Measurements from ENCODE around the gene PCYT1A.
A peak's percentile ranks its signal among the peaks of the same experiment; 100 is the strongest.
"Not testable (repeated sequence)": the region's sequence is repeated elsewhere in the genome, so short reads cannot be mapped to it uniquely, and the experiment has no call there.

PCYT1A gene

DNA sequence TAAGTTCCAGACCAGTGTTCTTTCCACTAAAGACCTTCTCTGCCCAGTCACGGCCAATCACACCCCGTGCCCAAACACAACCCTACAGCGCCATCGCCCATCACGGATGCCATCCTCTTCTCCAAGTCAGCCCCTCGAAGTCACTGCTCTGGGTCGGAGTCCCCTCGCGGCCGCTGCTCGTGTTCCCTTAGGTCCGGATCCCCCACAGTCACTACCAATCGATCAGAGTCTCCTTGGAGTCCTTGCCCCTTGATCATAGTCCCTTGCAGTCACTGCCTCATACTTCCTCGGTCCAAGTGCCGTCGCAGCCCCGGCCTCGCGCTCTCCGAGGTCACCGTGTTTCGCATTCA lies 461 bp downstream of the PCYT1A start:
- DNase-seq (ENCODE audit: low read depth in 2 of 2), result peak in 1 of 2 donors; percentile 8

DNA sequence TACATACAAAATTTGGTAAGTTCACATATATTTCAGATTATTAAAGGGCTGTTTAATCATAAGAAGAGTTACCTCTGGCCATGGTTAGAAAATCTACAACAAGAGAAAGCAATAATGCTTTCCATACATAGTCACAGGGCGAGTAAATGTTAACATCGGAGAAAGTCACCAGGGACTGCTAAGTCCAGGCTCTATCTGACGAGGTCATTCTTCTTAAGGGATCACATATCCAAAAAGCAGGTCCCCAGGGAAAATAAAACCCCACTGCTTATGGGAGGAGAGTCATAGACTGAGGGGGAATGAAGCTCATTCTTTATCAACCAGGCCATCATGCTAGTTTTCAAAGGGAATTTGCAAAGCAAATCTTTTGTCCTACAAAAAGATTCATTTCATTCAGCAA lies 3.1 kb downstream of the PCYT1A start:
- no peak for DNase-seq (ENCODE audit: low read depth in 2 of 2)

DNA sequence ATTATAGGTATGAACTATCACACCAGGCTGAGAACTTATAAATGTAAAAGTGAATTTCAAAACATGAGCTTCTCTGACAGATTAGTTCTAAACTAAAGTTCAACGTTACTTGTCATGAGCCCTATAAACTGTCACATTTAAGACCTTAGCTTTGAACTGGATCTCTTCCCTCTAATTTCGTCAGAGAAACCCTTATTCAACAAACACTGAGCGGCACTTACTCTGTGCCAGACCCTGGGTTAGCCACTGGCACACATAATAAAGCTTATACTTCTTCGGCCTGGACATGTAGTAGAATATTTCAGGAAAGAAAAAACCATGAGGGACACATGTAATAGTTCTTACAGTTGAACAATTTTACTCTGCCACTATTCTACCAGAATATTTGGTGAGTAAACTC lies 5.6 kb downstream of the PCYT1A start:
- DNase-seq (ENCODE audit: low read depth in 2 of 2), result no peak

DNA sequence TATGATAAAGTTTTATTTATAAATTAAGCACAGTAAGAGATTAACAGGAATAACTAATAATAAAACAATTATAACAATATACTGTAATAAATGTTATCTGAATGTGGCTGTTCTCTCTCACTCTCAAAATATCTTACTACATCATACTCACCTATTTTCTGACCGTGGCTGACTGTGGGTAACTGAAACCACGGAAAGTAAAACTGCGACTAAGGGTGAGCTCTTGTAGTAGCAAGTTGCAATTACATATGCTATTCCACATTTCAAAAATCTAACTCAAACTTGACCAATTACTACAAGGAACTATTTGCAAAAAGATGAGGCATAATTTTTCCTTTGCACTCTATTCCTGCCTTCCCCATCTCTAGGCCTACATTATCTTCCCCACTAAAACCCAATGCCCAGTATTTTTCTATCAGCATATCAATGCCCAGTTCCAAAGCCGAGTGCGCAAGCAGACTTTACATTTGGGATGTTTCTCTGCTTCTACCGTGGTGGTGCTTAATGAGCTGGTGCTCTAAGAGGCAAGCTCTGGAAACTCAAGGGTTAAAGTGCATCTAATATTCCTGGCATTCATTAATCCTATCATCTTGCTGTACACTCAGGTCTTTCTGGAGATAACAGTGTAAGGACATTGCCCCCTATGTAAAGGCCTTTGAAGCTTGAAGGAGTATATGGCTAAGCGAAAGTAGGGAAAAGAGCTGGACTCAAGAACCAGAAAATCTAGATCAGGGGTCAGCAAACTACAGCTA lies 6.7 kb downstream of the PCYT1A start:
- DNase-seq (ENCODE audit: low read depth in 2 of 2), result no peak

DNA sequence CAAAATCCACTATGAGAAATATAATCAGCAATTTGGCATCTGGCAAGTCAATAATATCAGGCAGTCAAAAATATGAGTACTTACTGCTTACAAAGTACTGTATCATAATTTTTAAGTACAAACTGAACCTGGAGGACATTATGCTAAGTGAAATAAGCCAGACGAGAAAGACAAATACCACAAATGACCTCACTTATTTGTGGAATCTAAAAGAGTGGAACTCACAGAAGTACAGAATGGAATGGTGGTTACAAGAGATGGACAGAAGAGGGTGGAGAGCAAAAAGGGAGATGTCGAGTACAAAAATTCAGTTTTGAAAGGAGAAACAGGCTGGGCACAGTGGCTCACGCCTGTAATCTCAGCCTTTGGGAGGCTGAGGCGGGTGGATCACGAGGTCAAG lies 12.4 kb downstream of the PCYT1A start:
- no peak for DNase-seq (ENCODE audit: low read depth in 2 of 2)

DNA sequence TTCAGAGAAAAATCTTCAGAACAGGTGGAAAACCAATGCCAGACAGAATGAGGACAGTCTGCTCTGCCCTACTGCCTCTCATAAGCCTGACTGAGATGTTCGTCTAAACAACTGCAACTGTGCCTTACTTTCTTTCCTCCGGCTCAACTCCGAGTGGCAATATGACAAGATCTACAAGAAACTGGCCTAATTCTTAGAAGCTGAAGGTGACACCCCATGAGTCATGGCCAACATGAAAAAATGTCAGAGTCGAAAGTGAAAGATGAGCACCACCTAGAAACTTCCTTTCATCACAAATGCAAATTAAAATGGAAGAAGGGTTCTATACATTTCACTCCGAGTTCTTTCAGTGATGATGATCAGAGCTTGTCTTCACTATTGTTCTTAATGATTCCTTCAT lies 12.9 kb downstream of the PCYT1A start:
- peak; percentile 16 to 57 for DNase-seq (ENCODE audit: low read depth in 2 of 2)

DNA sequence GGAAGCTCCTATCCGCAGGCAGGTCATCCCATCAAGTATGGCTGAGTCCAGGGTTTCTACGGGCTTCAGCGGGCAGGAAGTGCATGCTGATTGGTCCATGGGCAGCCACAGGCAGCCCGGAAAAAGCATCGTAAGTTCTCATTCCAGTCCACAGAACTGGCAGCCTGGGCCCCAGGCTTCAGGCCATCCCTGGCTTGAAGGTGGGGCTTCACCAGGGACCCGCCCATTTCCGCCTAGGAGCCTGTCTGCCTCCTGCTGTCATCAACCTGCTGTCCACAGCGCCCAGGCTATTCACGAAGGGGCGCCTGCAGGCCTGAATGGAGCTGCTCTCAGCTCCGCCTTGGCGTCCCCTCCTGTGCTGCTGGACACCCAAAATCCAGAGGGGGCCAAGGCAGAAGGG lies 13.9 kb downstream of the PCYT1A start:
- DNase-seq (ENCODE audit: low read depth in 2 of 2), result no peak

DNA sequence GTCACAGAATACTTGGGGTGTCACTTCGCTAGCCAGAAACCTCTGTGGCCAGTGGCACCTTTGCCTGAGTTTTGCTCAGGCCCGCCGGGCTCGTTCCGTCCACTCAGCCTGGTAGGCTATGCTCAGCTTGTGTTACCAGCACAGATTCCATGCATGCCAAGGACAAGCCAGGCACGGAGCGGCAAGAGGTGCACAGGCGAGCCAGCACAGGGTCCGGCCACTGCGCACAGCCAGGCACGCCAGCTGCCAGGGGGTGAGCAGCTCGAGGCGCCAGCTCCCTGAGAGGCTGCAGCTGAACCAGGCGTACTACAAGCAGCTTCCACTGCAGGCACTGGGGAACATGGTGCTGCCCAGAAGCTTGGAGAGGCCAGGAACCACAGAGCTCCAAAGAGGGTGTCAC lies 14.7 kb downstream of the PCYT1A start:
- DNase-seq (ENCODE audit: low read depth in 2 of 2), result no peak

DNA sequence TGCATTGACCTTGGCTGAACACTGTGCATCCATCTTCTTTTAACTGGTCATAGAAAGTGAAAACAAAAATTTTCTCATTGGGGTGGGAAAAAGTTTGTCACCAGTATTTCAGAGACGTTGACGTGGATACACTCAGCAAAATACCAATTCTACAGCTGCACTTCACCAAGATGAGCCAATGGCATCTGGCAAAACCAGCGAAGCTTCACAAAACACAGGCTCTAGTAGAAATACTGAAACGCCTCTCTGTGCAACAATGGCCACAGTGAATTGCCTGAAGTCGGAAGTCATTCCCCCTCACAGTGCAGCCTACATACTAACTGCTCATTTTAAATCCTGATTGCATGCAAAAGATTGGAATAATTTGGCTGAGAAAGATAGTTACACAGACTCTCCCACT lies 17.0 kb downstream of the PCYT1A start:
- no peak for DNase-seq (ENCODE audit: low read depth in 2 of 2)

DNA sequence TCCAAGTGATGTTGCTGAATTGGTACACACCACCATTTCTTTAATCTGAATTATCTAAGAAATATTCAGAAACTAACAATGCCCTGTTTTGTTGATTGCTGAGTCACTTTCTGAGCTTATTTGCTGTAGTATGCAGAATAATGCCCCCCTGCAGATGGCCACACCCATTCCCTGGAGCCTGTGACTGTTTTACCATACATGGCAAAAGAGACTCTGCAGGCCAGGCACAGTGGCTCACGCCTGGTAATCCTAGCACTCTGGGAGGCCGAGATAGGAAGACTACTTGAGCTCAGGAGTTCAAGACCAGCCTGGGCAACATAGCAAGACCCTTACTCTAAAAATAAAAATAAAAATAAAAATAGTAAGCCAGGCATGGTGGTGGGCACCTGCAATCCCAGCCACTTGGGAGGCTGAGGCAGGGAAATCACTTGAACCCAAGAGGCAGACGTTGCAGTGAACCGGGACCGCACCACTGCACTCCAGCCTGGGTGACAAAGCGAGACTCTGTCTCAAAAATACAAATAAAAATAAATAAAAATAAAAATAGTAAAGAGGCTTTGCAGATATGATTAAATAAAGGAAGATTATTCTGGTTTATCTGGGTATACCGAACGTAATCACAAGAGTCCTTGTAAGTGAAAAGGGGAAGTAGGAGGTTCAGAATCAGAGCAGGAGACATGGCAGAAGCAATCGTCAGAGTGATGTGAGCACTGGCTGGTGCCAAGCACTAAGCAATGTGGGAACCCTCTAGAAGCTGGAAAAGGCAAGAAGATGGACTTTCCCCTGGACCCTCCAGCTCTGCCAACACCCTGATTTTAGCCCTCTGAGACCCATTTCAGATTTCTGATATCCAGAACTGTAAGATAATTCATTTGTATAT lies 19.0 kb downstream of the PCYT1A start:
- no peak for DNase-seq (ENCODE audit: low read depth in 2 of 2)

DNA sequence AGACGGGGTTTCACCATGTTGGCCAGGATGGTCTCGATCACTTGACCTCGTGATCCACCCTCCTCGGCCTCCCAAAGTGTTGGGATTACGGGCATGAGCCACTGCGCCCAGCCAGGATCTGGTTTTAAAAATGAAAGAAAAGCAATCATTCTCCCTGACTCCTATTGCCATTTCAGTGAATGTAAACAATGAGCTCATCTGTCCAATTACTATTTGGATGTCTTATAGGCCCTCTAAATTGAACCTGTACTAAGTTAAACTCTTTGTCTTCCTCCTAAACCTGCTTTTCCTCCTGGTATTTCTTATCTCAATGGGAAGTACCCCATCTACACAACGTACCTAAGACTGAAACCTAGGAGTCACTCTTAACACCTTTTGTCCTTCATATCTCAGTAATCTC lies 23.7 kb downstream of the PCYT1A start:
- DNase-seq (ENCODE audit: low read depth in 2 of 2), result no peak

DNA sequence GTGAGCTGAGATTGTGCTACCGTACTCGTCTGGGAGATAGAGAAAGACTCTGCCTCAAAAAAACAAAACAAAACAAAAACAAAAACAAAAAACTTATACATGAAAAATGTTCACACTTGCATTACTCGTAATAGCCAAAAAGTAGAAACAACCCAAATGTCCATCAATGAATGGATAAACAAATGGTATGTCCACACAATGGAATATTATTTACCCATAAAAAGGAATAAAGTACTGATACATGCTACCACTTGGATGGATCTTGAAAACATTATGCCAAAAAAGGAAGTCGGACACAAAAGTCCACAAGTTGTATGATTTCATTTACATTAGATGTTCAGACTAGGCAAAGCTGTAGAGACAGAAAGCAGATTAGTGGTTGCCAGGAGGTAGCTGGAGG lies 26.7 kb downstream of the PCYT1A start:
- no peak for DNase-seq (ENCODE audit: low read depth in 2 of 2)

DNA sequence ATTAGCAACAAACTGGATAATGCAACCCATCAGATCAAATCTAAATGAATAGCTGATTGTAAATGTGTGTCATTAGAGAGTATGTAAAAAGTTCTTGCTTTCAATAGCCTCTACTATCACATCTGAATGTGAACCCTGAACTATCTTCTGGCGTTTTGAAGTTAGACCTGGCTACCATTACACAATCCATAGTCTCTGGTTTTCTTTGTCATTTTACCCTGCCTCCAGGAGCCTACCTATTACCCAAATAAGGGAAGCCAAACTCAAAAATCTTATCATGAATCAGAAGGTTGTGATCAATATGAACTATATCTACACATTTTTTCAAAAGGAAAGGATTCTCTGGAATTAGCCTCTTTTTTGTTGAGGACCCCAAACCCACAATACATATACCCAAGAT lies 31.8 kb downstream of the PCYT1A start:
- DNase-seq (ENCODE audit: low read depth in 2 of 2), result no peak

DNA sequence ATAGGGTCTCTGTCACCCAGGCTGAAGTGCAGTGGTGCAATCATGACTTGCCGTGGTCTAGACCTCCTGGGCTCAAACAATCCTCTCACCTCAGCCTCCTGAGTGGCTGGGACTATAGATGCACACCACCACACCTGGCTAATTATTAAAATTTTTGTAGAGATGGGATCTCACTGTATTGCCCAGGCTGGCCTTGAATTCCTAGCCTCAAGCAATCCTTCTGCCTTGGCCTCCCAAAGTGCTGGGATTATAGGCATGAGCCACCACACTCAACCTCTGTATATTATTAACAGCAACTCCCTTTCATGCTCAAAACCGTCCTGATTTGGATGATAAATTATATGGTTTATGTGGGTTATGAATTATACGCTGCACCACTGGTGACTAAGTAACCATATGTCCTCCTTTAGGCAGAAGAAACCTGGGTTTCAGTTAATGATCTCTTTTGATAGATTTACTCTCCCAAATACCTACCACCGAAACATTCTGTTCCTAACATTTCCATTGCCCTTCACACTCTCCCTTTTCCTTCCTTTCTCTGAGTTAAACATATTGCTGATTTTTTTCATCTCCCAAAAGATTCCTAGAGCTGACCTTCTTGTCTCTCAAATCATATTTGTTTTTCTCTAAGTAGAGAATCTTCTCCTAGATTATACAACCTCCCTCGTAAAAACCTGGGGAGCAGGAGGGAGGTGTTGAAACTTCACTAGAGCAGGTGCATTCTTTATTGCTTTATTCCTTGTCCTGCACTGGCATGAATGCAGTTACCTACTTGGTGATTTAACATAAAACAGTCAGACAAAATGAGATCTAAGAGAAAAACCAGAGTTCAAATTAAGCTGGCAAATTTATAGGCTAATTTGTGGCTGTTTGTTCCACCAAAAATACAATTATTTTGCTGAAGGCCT lies 32.9 kb downstream of the PCYT1A start:
- DNase-seq (ENCODE audit: low read depth in 2 of 2), result no peak

DNA sequence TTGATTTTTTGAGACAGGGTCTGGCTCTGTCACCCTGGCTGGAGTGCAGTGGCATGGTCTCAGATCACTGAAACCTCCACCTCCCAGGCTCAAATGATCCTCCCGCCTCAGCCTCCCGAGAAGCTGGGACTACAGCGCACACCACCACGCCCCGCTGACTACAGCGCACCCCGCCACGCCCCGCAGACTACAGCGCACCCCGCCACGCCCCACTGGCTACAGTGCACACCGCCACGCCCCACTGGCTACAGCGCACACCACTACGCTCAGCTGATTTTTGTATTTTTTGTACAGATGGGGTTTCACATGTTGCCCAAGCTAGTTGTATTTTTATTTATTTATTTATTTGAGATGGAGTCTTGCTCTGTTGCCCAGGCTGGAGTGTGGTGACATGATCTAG lies 35.6 kb downstream of the PCYT1A start:
- DNase-seq (ENCODE audit: low read depth in 2 of 2), result no peak

DNA sequence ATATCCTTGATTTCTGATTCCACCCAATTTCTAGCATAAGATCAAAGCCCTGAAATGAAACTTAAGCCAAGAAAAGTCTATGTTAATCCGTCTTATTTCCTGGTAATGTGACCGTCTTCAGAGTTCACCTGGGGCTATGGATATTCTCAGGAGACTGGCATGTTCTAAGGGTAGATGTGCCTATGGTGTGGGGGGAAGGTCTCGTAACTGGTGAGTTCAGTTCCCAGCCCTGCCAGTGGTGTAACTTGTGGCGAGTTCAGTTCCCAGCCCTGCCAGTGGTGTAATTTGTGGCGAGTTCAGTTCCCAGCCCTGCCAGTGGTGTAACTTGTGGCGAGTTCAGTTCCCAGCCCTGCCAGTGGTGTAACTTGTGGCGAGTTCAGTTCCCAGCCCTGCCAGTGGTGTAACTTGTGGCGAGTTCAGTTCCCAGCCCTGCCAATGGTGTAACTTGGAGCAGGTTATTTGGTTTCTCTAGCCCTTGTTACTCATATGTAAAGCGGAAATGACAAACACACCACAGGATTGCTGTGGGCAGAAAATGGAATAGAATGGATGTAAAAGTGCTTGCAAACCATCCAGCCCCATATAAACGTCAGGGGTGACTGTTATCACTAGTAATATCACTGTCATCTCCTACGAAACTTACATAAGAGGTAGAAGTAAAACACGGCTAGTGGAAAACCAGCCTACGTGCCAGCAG lies 40.8 kb downstream of the PCYT1A start:
- no peak for DNase-seq (ENCODE audit: low read depth in 2 of 2)

DNA sequence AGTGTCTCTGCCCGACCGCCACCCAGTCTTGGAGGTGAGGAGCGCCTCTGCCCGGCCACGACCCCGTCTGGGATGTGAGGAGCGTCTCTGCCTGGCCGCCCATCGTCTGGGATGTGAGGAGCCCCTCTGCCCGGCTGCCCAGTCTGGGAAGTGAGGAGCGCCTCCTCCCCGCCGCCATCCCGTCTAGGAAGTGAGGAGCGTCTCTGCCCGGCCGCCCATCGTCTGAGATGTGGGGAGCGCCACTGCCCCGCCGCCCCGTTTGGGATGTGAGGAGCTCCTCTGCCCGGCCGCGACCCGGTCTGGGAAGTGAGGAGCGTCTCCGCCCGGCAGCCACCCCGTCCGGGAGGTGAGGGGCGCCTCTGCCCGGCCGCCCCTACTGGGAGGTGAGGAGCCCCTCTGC lies 43.4 kb downstream of the PCYT1A start:
- not testable (repeated sequence) for DNase-seq (ENCODE audit: low read depth in 2 of 2)

DNA sequence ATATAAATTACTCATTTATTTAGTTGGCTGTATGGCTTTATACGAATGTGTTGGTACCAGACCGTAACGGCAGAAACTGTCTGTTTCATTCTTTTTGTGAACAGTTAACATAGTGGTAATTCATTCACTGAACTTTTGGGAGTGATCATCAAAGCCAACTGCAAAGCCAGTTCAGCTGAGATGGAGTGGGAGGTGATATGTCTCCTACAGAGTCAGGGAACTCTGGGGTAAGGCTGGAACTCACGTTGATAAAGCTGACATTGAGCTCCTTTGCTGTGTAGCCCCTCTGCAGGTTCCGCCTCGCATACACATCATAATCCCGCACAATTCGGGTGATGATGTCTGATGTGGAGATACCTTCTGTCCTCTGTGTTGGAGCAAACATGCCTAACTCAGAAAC lies 45.8 kb downstream of the PCYT1A start:
- DNase-seq (ENCODE audit: low read depth in 2 of 2), result no peak

DNA sequence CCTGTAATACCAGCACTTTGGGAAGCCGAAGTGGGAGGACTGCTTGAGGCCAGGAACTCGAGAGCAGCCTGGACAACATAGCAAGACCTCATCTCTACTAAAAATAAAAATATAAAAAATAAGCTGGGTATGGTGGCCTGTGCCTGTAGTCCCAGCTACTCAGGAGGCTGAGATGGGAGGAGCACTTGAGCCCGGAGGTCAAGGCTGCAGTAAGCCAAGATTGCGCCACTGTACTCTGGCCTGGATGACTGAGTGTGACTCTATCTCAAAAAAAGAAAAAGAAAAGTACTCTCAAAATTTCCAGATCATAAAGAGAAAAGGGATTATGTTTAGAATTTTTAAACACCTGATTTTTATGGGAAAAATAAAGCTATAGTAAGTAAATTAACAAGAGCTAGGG lies 47.1 kb downstream of the PCYT1A start:
- DNase-seq (ENCODE audit: low read depth in 2 of 2), result no peak

DNA sequence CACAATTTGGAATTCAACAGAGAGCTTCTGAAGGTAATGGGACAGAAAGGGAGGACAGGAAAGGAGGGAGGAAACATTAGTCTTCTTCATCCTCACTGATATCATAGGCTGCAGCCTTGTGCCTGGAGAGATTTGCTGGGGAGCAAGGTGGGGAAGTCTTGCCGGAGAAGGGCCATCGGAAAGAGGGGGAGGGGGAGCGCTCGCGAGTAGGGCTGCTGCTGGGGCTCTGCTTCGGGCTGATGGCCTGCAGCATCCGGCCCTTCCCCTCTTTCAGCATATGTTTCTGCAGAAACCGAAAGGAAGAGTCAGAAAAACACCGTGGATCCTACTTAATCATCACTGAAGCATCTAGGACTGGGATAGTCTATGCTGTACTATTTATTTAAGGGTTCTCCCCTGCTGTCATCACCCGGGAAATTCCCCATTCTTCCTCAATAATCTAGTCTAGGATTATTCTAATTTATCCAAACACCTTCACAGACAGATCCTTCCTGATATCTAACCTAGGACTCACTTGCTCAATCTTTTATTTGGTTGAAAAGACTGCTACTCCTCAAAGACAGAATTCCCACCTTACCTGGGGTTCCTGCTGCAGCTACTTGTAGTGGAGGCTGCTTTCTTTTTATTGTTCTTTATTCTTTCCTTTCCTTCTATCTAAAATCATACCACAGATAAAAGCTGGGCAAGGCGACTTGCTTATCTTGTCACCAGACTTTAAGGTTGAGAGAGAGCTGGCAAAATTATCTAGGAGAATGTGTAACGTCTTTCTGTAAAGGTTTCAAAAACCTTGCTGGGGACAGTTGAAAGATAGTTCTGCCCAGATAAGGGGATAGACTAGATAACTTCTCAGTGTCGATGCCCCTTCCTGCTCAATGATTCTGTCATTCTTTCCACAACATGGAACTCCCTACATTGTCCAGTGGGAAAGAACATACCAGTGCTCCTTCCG lies 48.6 kb downstream of the PCYT1A start:
- DNase-seq (ENCODE audit: low read depth in 2 of 2), result no peak

DNA sequence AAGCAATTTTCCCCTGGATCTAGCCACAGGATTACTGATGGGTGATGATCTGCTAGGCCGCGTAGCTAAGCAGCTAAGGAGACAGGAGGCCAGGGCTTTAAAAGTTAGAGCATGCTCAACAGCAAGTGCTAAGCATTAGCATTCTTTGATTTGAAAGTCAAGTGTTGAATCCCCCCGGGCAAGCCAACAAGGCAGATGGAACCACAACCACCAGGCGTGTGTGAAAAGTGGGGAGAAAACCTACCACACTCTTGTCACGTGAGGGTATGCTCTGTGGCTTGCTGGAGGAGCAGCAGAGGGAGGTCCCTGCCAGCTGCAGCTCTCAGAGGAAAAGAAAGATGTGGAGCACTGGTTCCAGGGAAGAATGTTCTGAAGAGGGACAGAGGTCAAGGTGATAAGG lies 50.3 kb downstream of the PCYT1A start:
- no peak for DNase-seq (ENCODE audit: low read depth in 2 of 2)
